Stimulated activated CD4-positive, alpha-beta T cell treated with anti-CD3 and anti-CD28 coated beads, Interleukin-2, amount 100 ng/mL, for 48 hours (primary cell): ENCODE data around the gene PRDM2.

Experiments
- DNase-seq, 2 donors: peaks; one replicate each; pipeline ENCODE4 v3.0.0-alpha.2; 2020

PRDM2 gene

GRCh38 chr1:13817906-13818305 is 117.9 kb downstream of the PRDM2 start:
- no peak for DNase-seq

GRCh38 chr1:13818926-13819325 is 118.9 kb downstream of the PRDM2 start:
- DNase-seq = no peak

DNA sequence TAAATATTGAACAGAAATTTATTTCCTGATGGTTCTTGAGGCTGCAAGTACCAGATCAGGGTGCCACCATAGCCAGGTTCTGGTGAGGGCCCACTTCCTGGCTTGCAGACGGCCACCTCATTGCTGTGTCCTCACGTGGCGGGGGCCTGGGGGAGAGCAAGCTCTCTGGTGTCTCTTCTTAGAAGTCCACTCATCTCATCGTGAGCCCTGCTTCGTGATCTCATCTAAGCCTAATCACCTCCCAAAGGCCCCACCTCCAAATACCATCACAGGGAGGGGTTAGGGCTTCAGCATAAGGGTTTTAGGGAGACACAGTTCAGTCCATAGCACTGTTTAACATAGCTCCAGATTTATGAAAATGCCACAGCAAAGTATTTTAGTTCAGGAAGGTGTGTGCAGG is 119.7 kb downstream of the PRDM2 start:
- no peak for DNase-seq

DNA sequence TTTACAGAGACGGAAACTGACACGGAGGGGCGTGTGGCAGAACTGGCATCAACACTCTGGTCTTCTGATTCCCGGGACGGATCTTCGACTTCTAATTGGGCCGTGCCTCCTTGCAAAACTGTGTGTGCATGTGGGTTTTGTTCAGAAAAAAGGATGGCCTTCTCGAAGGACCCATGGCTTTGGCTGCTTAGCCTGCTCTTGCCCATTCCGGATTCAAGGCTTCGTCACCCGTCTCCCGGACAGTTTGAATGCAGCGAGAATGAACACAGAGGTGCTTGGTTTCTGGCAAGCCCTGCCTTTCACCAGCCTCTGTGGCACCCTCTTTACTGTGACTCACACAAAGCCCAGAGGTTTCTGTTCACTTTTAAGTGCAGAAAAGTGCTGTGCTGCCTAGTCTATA is 120.1 kb downstream of the PRDM2 start:
- DNase-seq = no peak

GRCh38 chr1:13820456-13820855 is 120.5 kb downstream of the PRDM2 start:
- no peak for DNase-seq

DNA sequence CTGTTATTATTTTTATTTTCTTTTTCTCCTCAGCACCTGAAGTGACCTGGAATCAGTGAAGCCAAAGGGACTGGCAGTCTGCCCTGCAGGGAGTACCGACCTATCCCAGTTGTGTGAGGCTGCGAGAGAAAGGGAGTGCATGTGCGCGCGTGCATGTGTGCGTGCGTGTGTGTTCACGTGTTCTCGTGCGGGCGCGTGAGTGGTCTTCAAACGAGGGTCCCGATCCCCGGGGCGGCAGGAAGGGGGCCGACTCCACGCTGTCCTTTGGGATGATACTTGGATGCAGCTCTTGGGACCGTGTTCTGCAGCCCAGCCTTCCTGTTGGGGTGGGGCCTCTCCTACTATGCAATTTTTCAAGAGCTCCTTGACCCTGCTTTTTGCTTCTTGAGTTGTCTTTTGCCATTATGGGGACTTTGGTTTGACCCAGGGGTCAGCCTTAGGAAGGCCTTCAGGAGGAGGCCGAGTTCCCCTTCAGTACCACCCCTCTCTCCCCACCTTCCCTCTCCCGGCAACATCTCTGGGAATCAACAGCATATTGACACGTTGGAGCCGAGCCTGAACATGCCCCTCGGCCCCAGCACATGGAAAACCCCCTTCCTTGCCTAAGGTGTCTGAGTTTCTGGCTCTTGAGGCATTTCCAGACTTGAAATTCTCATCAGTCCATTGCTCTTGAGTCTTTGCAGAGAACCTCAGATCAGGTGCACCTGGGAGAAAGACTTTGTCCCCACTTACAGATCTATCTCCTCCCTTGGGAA is 123.3 kb downstream of the PRDM2 start:
- no peak for DNase-seq

DNA sequence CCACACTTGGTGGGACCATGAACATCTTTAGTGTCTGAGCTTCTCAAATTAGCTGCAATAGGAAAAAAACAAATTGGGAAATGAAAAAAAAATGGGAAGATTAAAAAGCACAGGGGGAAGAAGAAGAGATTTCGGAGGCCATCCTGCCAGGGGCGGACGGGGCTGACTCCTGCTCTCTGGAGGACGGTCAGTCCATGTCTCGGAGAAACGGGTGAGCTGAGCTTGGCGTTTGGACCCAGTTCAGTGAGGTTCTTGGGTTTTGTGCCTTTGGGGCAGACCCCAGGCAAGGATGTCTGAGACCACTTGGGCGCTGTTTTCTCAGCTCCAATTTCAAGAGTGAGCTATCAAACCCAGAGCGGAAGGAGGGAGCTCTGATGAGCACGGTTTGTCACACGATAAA is 123.9 kb downstream of the PRDM2 start:
- no peak for DNase-seq

DNA sequence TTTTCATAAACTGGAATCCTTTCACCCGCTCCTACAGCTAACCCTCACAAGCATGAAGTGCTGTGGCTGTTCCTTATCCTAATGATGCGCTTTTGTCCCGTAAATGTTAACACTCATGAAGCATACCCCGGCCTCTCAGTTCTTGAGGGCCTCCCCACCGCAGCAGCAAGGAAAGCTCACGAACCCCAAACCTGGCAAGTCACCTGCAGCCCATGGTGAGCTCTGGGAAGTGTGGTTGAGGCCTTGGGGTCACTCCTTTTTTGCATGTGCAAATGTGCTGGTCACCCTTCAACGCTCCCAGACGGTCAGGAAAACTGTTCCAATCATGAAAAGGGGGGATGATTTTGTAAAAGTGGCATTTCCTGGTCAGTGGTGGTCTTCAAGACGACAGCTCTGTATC is 124.6 kb downstream of the PRDM2 start:
- no peak for DNase-seq

DNA sequence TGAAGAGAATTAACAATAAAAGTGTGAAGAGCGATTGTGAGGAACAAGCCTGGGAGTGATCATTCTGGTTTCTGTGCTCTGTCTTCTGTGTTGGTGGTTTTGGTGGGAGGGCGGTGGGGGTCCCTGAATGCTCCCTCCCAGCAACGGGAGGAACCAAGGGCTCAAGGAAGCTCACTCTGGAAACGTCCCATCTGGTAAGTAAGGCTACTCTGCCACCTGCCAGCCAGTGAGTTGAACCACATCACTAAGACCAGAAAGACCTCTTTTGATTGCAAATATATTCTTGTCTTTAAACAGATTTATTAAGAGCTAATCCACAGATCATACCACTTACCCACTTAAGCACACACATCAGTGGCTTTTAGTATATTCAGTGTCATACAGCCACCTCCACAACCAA is 125.0 kb downstream of the PRDM2 start:
- no peak for DNase-seq

GRCh38 chr1:13826009-13826408 is 126.0 kb downstream of the PRDM2 start:
- no peak for DNase-seq

- DNase-seq = no peak
Observed at GRCh38 chr1:13826591-13826990, 126.6 kb downstream of the PRDM2 start.

GRCh38 chr1:13828454-13829151 is 128.6 kb downstream of the PRDM2 start:
- DNase-seq = peak; percentile 23 to 27

DNA sequence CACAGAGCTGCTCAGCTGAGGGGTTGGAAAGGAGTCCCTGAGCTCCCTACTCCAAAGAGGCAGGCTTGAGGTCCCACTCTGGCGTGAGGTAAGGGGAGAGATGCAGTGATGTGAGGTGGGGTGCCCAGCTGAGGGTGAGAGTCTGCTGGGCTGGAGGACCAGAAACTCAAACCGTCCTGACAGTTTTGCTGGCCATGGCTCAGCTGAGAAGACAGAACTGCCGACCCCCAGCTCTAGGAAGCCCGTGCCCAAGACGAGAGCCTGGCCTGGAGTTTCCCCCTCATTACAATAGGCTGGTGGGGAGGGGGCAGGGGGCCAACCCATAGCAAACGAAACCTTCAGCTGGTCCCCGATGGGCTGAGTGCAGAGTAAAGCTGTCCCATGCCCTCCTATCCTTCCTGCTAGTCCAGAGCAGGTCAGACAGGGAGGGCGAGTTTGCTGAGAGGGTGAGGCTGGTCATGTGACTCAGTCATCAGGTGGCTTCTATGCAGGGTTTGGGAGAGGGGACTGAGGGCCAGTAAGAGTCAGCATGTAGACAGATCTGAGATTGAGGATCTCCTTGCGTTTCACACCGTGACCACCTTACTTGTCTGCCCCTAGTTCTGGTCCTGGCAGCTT is 129.3 kb downstream of the PRDM2 start:
- DNase-seq = no peak

- DNase-seq = no peak
Observed at GRCh38 chr1:13830170-13830569, 130.2 kb downstream of the PRDM2 start.

DNA sequence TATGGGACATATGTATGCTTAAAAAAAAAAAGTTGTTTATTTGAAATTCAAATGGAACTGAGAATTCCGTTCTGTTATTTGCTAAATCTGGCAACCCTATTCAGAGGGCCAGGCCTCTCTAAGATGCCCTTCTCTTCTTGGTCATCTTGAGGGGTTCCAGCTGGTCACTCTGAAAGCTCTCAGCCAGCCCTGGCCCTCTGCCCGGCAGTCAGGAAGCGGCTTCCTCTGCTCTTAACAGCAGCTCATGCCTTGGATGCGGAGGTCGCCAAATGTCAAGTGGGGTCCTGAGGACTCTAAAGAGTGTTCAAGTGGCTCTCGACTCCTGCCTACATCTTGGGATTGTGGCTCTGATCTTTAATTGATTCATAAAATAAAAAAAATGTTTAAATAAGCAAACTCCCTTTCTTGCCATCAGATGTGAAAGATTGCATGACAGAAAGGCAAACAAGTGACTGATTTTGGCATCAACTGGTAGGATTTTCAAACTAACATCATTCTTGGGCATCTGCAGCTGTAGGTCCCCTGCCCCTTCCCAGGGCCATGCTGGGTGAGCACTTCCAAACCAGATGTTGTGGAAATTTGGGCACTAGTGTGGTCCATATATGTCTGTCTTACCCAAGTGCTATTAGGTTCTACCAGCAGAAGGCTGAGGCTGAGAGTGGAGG is 130.8 kb downstream of the PRDM2 start:
- no peak for DNase-seq

GRCh38 chr1:13832100-13832499 is 132.1 kb downstream of the PRDM2 start:
- no peak for DNase-seq

- no peak for DNase-seq
Observed at GRCh38 chr1:13832536-13832935, 132.5 kb downstream of the PRDM2 start.

GRCh38 chr1:13836136-13836535 is 136.1 kb downstream of the PRDM2 start:
- no peak for DNase-seq

- DNase-seq = no peak
Observed at GRCh38 chr1:13836631-13837030, 136.6 kb downstream of the PRDM2 start.

- DNase-seq = no peak
Observed at GRCh38 chr1:13838236-13838635, 138.2 kb downstream of the PRDM2 start.

GRCh38 chr1:13842497-13842896 is 142.5 kb downstream of the PRDM2 start:
- DNase-seq = no peak

DNA sequence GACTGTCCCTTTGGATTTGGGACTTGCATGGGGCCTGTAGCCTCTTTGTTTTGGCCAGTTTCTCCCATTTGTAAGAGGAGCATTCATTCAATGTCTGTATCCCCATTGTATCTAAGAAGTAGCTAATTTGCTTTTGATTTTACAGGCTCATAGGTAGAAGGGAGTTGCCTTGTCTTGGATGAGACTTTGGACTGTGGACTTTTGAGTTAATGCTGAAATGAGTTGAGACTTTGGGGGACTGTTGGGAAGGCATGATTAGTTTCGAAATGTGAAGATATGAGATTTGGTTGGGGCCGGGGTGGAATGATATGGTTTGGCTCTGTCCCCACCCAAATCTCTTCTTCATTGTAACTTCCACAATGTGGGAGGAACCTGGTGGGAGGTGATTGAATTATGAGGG is 151.7 kb downstream of the PRDM2 start:
- DNase-seq = no peak

- no peak for DNase-seq
Observed at GRCh38 chr1:13855554-13855953, 155.6 kb downstream of the PRDM2 start.

DNA sequence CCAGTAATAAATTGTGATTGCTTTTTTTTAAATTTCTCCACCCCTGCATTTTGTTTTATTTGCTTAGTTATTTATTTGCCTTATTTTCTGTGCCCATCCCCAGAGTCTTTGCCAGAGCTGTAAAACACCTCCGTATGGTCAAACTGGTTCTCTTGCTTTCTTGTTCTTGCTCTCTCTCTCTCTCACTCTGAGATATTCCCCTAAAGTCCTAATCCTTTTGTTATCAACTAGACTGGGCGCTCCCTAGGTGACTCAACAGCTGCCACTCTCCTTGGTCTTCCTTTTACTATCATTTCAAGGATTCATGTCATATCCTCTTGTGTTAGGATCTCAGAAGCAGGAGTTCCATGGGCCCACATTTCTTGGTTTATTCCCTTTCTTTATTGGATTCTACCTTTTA is 160.0 kb downstream of the PRDM2 start:
- no peak for DNase-seq
